ENCODE measurements around the gene CCL18.
"Not testable (repeated sequence)": the region's sequence is repeated elsewhere in the genome, so short reads cannot be mapped to it uniquely, and the experiment has no call there.

CCL18 gene
- 0 reads per million in 3 donors for total RNA-seq

- no peak for DNase-seq
- no peak within 1 kb of the TSS for H3K27ac ChIP-seq (ENCODE audit: insufficient read depth, low read length, poor library complexity, severe bottlenecking)
Measured at GRCh38 chr17:36063786-36064541, at the start of gene CCL18. TSS of gene CCL18 (plus strand) at chr17:36064272. CDS start at chr17:36064343, 71 bp downstream.

GRCh38 chr17:36014946-36015345 lies 49.1 kb upstream of the CCL18 start:
- H3K27me3 ChIP-seq (replicated peaks; ENCODE audit: control insufficient read depth, insufficient read depth, low read length, poor library complexity, severe bottlenecking) = no peaks in the 10 kb centered on the region
- DNase-seq = no peak
- H3K36me3 ChIP-seq (ENCODE audit: control insufficient read depth, insufficient read depth, low read length) = no peaks in the 10 kb centered on the region
- no peak overlapping the region for H3K27ac ChIP-seq (ENCODE audit: insufficient read depth, low read length, poor library complexity, severe bottlenecking)
- no peaks in the 10 kb centered on the region for H3K4me1 ChIP-seq (ENCODE audit: control insufficient read depth, insufficient read depth, low read length, poor library complexity, severe bottlenecking)
- H3K9me3 ChIP-seq (ENCODE audit: control insufficient read depth, low read length) = no peaks in the 10 kb centered on the region
- no peak overlapping the region for H3K4me3 ChIP-seq (ENCODE audit: insufficient read depth, low read depth, low read length, poor library complexity, severe bottlenecking)

More at GRCh38 chr17:36063786-36064541, at the start of gene CCL18:
- no peaks in the 10 kb centered on the region for H3K9me3 ChIP-seq (ENCODE audit: control insufficient read depth, low read length)
- no peaks in the 10 kb centered on the region for H3K36me3 ChIP-seq (ENCODE audit: control insufficient read depth, insufficient read depth, low read length)
- H3K27me3 ChIP-seq (replicated peaks; ENCODE audit: control insufficient read depth, insufficient read depth, low read length, poor library complexity, severe bottlenecking) = no peaks in the 10 kb centered on the region
- H3K4me1 ChIP-seq (ENCODE audit: control insufficient read depth, insufficient read depth, low read length, poor library complexity, severe bottlenecking) = no peaks in the 10 kb centered on the region
- H3K4me3 ChIP-seq (ENCODE audit: insufficient read depth, low read depth, low read length, poor library complexity, severe bottlenecking) = no peak within 1 kb of the TSS

- not testable (repeated sequence) for H3K36me3 ChIP-seq (ENCODE audit: control insufficient read depth, insufficient read depth, low read length); H3K4me1 ChIP-seq (ENCODE audit: control insufficient read depth, insufficient read depth, low read length, poor library complexity, severe bottlenecking); DNase-seq; H3K9me3 ChIP-seq (ENCODE audit: control insufficient read depth, low read length); H3K27ac ChIP-seq (ENCODE audit: insufficient read depth, low read length, poor library complexity, severe bottlenecking); H3K4me3 ChIP-seq (ENCODE audit: insufficient read depth, low read depth, low read length, poor library complexity, severe bottlenecking); H3K27me3 ChIP-seq (replicated peaks; ENCODE audit: control insufficient read depth, insufficient read depth, low read length, poor library complexity, severe bottlenecking)
Measured at GRCh38 chr17:36015895-36016294, 48.2 kb upstream of the CCL18 start.

- Histone ChIP-seq H3K36me3 (ENCODE audit: control insufficient read depth, insufficient read depth, low read length) (no peaks in the 10 kb centered on the region), H3K4me1 (ENCODE audit: control insufficient read depth, insufficient read depth, low read length, poor library complexity, severe bottlenecking) (no peaks in the 10 kb centered on the region), H3K27me3 (replicated peaks; ENCODE audit: control insufficient read depth, insufficient read depth, low read length, poor library complexity, severe bottlenecking) (no peaks in the 10 kb centered on the region), H3K4me3 (ENCODE audit: insufficient read depth, low read depth, low read length, poor library complexity, severe bottlenecking) (no peak overlapping the region), H3K27ac (ENCODE audit: insufficient read depth, low read length, poor library complexity, severe bottlenecking) (no peak overlapping the region), H3K9me3 (ENCODE audit: control insufficient read depth, low read length) (no peaks in the 10 kb centered on the region)
- DNase-seq = no peak
Measured at GRCh38 chr17:36016555-36016954, 47.5 kb upstream of the CCL18 start.

- H3K27me3 ChIP-seq (replicated peaks; ENCODE audit: control insufficient read depth, insufficient read depth, low read length, poor library complexity, severe bottlenecking) = no peaks in the 10 kb centered on the region
- no peak within 1 kb of the TSS for H3K27ac ChIP-seq (ENCODE audit: insufficient read depth, low read length, poor library complexity, severe bottlenecking)
- no peak for DNase-seq
- no peak within 1 kb of the TSS for H3K4me3 ChIP-seq (ENCODE audit: insufficient read depth, low read depth, low read length, poor library complexity, severe bottlenecking)
- H3K9me3 ChIP-seq (ENCODE audit: control insufficient read depth, low read length) = no peaks in the 10 kb centered on the region
- no peaks in the 10 kb centered on the region for H3K36me3 ChIP-seq (ENCODE audit: control insufficient read depth, insufficient read depth, low read length)
- no peaks in the 10 kb centered on the region for H3K4me1 ChIP-seq (ENCODE audit: control insufficient read depth, insufficient read depth, low read length, poor library complexity, severe bottlenecking)
Measured at GRCh38 chr17:36017799-36018198, 46.3 kb upstream of the CCL18 start, which contains the start of gene CCL23. TSS of gene CCL23 (minus strand) at chr17:36017972. CDS start at chr17:36017897, 75 bp downstream.

GRCh38 chr17:36019423-36019822 lies 44.6 kb upstream of the CCL18 start:
- no peaks in the 10 kb centered on the region for H3K4me1 ChIP-seq (ENCODE audit: control insufficient read depth, insufficient read depth, low read length, poor library complexity, severe bottlenecking)
- no peaks in the 10 kb centered on the region for H3K27me3 ChIP-seq (replicated peaks; ENCODE audit: control insufficient read depth, insufficient read depth, low read length, poor library complexity, severe bottlenecking)
- no peak overlapping the region for H3K27ac ChIP-seq (ENCODE audit: insufficient read depth, low read length, poor library complexity, severe bottlenecking)
- no peak for DNase-seq
- H3K4me3 ChIP-seq (ENCODE audit: insufficient read depth, low read depth, low read length, poor library complexity, severe bottlenecking) = no peak overlapping the region
- H3K36me3 ChIP-seq (ENCODE audit: control insufficient read depth, insufficient read depth, low read length) = no peaks in the 10 kb centered on the region
- no peaks in the 10 kb centered on the region for H3K9me3 ChIP-seq (ENCODE audit: control insufficient read depth, low read length)

GRCh38 chr17:36024106-36024869 lies 39.8 kb upstream of the CCL18 start:
- Histone ChIP-seq H3K27me3 (replicated peaks; ENCODE audit: control insufficient read depth, insufficient read depth, low read length, poor library complexity, severe bottlenecking) (no peaks in the 10 kb centered on the region), H3K9me3 (ENCODE audit: control insufficient read depth, low read length) (no peaks in the 10 kb centered on the region), H3K36me3 (ENCODE audit: control insufficient read depth, insufficient read depth, low read length) (no peaks in the 10 kb centered on the region), H3K4me1 (ENCODE audit: control insufficient read depth, insufficient read depth, low read length, poor library complexity, severe bottlenecking) (no peaks in the 10 kb centered on the region), H3K27ac (ENCODE audit: insufficient read depth, low read length, poor library complexity, severe bottlenecking) (no peak overlapping the region), H3K4me3 (ENCODE audit: insufficient read depth, low read depth, low read length, poor library complexity, severe bottlenecking) (no peak overlapping the region)
- DNase-seq = no peak

GRCh38 chr17:36027761-36028160 lies 36.3 kb upstream of the CCL18 start:
- Histone ChIP-seq H3K27ac (ENCODE audit: insufficient read depth, low read length, poor library complexity, severe bottlenecking) (no peak overlapping the region), H3K4me3 (ENCODE audit: insufficient read depth, low read depth, low read length, poor library complexity, severe bottlenecking) (no peak overlapping the region), H3K27me3 (replicated peaks; ENCODE audit: control insufficient read depth, insufficient read depth, low read length, poor library complexity, severe bottlenecking) (no peaks in the 10 kb centered on the region), H3K36me3 (ENCODE audit: control insufficient read depth, insufficient read depth, low read length) (no peaks in the 10 kb centered on the region), H3K9me3 (ENCODE audit: control insufficient read depth, low read length) (no peaks in the 10 kb centered on the region), H3K4me1 (ENCODE audit: control insufficient read depth, insufficient read depth, low read length, poor library complexity, severe bottlenecking) (no peaks in the 10 kb centered on the region)
- no peak for DNase-seq

- Histone ChIP-seq H3K27ac (ENCODE audit: insufficient read depth, low read length, poor library complexity, severe bottlenecking) (no peak overlapping the region), H3K36me3 (ENCODE audit: control insufficient read depth, insufficient read depth, low read length) (no peaks in the 10 kb centered on the region), H3K4me1 (ENCODE audit: control insufficient read depth, insufficient read depth, low read length, poor library complexity, severe bottlenecking) (no peaks in the 10 kb centered on the region), H3K27me3 (replicated peaks; ENCODE audit: control insufficient read depth, insufficient read depth, low read length, poor library complexity, severe bottlenecking) (no peaks in the 10 kb centered on the region), H3K9me3 (ENCODE audit: control insufficient read depth, low read length) (no peaks in the 10 kb centered on the region), H3K4me3 (ENCODE audit: insufficient read depth, low read depth, low read length, poor library complexity, severe bottlenecking) (no peak overlapping the region)
- DNase-seq = no peak
Measured at GRCh38 chr17:36030956-36031355, 33.1 kb upstream of the CCL18 start.

GRCh38 chr17:36034127-36034526 lies 29.9 kb upstream of the CCL18 start:
- no peak overlapping the region for H3K4me3 ChIP-seq (ENCODE audit: insufficient read depth, low read depth, low read length, poor library complexity, severe bottlenecking)
- no peak for DNase-seq
- H3K9me3 ChIP-seq (ENCODE audit: control insufficient read depth, low read length) = no peaks in the 10 kb centered on the region
- H3K27me3 ChIP-seq (replicated peaks; ENCODE audit: control insufficient read depth, insufficient read depth, low read length, poor library complexity, severe bottlenecking) = no peaks in the 10 kb centered on the region
- no peaks in the 10 kb centered on the region for H3K4me1 ChIP-seq (ENCODE audit: control insufficient read depth, insufficient read depth, low read length, poor library complexity, severe bottlenecking)
- no peaks in the 10 kb centered on the region for H3K36me3 ChIP-seq (ENCODE audit: control insufficient read depth, insufficient read depth, low read length)
- H3K27ac ChIP-seq (ENCODE audit: insufficient read depth, low read length, poor library complexity, severe bottlenecking) = no peak overlapping the region

All from effector memory CD4-positive, alpha-beta T cell (primary cell).